ENCODE results near the gene PTPN22.

The PTPN22 gene

DNA sequence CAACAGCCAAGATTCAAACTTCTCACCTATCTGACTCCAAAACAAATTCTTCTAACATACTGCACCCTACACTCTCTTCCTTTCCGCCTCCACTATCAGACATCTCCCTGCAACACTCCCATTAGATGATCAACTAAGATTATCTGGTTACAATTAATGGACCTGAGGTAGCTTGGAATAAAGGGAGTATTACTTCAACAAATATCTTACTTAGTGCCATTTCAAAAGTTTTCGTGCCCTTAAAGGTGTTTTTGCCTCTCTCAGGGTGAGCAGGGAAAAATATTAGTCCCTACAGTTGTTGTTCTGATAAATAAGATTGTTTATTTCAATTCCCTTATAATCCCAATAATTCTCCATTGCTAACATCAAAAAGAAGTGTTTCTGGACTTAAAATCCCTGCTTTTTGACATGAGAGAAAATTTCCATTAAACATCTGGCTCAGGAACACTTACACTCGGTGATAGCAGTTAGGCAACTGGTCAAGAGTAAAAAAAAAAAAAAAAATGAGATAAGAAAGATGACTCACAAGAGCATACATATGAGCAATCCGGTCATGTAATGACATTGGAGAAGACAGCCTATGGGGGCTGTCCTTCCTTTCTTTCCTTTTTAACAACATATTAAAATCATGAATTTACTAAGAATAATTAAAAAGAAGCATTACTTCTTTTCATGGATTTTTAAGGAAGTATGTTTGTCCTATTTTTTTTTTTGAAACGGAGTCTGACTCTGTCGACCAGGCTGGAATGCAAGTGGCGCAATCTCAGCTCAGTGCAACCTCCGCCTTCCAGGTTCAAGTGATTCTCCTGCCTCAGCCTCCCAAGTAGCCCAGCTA lies 66.9 kb downstream of the PTPN22 start:
- Histone ChIP-seq H2AFZ (ENCODE audit: low read depth, low read length) (no peak overlapping the region), H3K4me1 (ENCODE audit: low read length) (peaks cover 10% of the 10 kb centered on the region), H3K9me3 (ENCODE audit: insufficient read depth, low read length) (no peaks in the 10 kb centered on the region), H3K79me2 (ENCODE audit: low read length) (peaks cover 98% of the 10 kb centered on the region), H3K9ac (ENCODE audit: low read length) (no peak overlapping the region), H3K4me3 (ENCODE audit: low read length) (no peak overlapping the region), H4K20me1 (ENCODE audit: insufficient read depth, low read length) (peaks cover 36% of the 10 kb centered on the region), H3K27ac (ENCODE audit: low read length) (no peak overlapping the region), H3K4me2 (ENCODE audit: low read length) (no peak overlapping the region), H3K36me3 (replicated peaks; ENCODE audit: low read depth, low read length) (peaks cover 8% of the 10 kb centered on the region), H3K27me3 (ENCODE audit: low read depth, low read length) (no peaks in the 10 kb centered on the region)
- TF ChIP-seq, protein P1, sequence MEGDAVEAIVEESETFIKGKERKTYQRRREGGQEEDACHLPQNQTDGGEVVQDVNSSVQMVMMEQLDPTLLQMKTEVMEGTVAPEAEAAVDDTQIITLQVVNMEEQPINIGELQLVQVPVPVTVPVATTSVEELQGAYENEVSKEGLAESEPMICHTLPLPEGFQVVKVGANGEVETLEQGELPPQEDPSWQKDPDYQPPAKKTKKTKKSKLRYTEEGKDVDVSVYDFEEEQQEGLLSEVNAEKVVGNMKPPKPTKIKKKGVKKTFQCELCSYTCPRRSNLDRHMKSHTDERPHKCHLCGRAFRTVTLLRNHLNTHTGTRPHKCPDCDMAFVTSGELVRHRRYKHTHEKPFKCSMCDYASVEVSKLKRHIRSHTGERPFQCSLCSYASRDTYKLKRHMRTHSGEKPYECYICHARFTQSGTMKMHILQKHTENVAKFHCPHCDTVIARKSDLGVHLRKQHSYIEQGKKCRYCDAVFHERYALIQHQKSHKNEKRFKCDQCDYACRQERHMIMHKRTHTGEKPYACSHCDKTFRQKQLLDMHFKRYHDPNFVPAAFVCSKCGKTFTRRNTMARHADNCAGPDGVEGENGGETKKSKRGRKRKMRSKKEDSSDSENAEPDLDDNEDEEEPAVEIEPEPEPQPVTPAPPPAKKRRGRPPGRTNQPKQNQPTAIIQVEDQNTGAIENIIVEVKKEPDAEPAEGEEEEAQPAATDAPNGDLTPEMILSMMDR (IDR thresholded peaks at IDR 0.05; ENCODE audit: low read depth, low read length), result no peak
- TF ChIP-seq EZH2phosphoT487 (IDR thresholded peaks at IDR 0.05; ENCODE audit: low read depth), result no peak

DNA sequence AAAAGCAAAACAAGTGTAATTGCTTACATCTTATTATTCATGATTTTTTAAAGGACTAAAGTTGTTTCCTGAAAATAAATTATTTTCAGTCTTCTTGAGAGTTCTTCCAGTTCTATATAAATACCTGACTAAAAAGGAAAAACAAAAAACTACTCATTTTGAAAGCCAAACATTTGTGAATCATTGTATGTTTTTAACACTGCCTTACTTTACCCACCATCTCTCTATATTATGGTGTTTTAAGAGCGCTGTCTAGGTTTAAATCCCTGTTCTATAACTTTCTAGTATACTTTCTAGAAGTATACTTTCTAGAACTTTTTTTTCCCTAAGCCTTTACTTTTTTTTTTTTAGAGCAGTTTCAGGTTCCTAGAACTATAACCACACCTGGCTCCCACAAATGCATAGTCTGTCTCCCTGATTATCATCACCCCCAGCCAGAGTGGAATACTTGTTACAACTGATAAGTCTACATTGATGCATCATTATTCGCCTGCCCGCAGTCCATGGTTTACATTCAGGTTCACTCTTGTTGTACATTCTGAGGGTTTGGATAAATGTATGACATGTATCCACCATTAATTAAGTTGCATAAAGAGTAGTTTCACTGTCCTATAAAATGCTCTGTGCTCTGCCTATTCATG lies 69.0 kb downstream of the PTPN22 start:
- Histone ChIP-seq H3K27ac (ENCODE audit: low read length) (no peak overlapping the region), H3K27me3 (ENCODE audit: low read depth, low read length) (no peaks in the 10 kb centered on the region), H3K4me3 (ENCODE audit: low read length) (no peak overlapping the region), H4K20me1 (ENCODE audit: insufficient read depth, low read length) (peaks cover 35% of the 10 kb centered on the region), H3K9ac (ENCODE audit: low read length) (no peak overlapping the region), H3K4me1 (ENCODE audit: low read length) (peaks cover 17% of the 10 kb centered on the region; the same call in 1 of the 2 replicates), H3K4me2 (ENCODE audit: low read length) (no peak overlapping the region), H3K9me3 (ENCODE audit: insufficient read depth, low read length) (no peaks in the 10 kb centered on the region), H3K36me3 (replicated peaks; ENCODE audit: low read depth, low read length) (peaks cover 4% of the 10 kb centered on the region), H2AFZ (ENCODE audit: low read depth, low read length) (no peak overlapping the region), H3K79me2 (ENCODE audit: low read length) (peaks cover 86% of the 10 kb centered on the region)
- TF ChIP-seq EZH2phosphoT487 (IDR thresholded peaks at IDR 0.05; ENCODE audit: low read depth), result no peak
- TF ChIP-seq, protein P1 (IDR thresholded peaks at IDR 0.05; ENCODE audit: low read depth, low read length), result no peak

DNA sequence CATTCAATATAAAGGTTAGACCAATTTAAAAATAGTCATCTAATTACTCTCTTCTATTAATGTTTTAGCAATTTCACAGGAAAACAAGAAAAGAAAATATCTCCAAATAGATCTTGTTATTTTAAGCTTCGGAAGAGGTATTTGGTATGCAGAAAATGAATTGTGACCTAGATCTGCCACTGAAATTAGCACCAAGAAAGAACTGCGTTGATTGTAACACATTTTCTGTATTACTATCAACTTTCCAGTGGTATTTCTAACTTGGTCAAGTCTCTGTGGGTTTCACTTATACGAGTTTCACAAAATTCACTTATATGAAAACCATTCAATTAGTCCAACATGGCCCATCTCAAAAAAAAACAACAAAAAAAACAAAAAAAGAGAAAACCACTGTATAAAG lies 71.0 kb downstream of the PTPN22 start:
- no peak for TF ChIP-seq EZH2phosphoT487 (IDR thresholded peaks at IDR 0.05; ENCODE audit: low read depth)
- TF ChIP-seq, protein P1 (IDR thresholded peaks at IDR 0.05; ENCODE audit: low read depth, low read length), result no peak
- no peaks in the 10 kb centered on the region for H3K9me3 ChIP-seq (ENCODE audit: insufficient read depth, low read length)
- H3K4me3 ChIP-seq (ENCODE audit: low read length), result no peak overlapping the region
- no peak overlapping the region for H2AFZ ChIP-seq (ENCODE audit: low read depth, low read length)
- H3K79me2 ChIP-seq (ENCODE audit: low read length), result peaks cover 66% of the 10 kb centered on the region
- H3K36me3 ChIP-seq (replicated peaks; ENCODE audit: low read depth, low read length), result peaks cover 18% of the 10 kb centered on the region
- H3K4me1 ChIP-seq (ENCODE audit: low read length), result peaks cover 19% of the 10 kb centered on the region; the same call in 1 of the 2 replicates
- peaks cover 30% of the 10 kb centered on the region for H4K20me1 ChIP-seq (ENCODE audit: insufficient read depth, low read length)
- no peak overlapping the region for H3K4me2 ChIP-seq (ENCODE audit: low read length)
- H3K9ac ChIP-seq (ENCODE audit: low read length), result no peak overlapping the region
- no peak overlapping the region for H3K27ac ChIP-seq (ENCODE audit: low read length)
- no peaks in the 10 kb centered on the region for H3K27me3 ChIP-seq (ENCODE audit: low read depth, low read length)

DNA sequence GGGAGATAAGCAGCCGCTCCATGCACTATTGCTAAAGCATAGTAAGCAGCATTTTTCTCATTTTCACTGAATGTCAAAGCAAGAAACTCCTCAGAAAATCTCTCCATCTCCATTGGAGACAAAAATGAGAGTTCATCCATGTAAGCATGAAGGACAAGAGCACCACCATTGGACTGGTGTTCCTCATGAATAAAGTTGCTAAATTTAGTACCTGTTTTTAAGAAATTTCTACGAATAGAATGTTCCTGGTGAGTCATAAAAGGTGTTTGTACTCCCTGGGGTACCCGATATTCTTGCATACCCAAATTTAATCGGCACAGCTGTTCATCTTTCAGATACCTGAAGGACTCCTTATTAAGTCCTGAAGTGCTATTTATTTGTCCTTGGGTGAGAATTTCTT lies 74.0 kb downstream of the PTPN22 start:
- Histone ChIP-seq H3K36me3 (replicated peaks; ENCODE audit: low read depth, low read length) (peaks cover 27% of the 10 kb centered on the region), H3K4me2 (ENCODE audit: low read length) (peak overlapping the region; percentile 3; the same call in 1 of the 2 replicates), H2AFZ (ENCODE audit: low read depth, low read length) (no peak overlapping the region), H4K20me1 (ENCODE audit: insufficient read depth, low read length) (peaks cover 14% of the 10 kb centered on the region), H3K9ac (ENCODE audit: low read length) (no peak overlapping the region), H3K4me1 (ENCODE audit: low read length) (peaks cover 27% of the 10 kb centered on the region), H3K79me2 (ENCODE audit: low read length) (peaks cover 46% of the 10 kb centered on the region), H3K27me3 (ENCODE audit: low read depth, low read length) (no peaks in the 10 kb centered on the region), H3K9me3 (ENCODE audit: insufficient read depth, low read length) (no peaks in the 10 kb centered on the region), H3K4me3 (ENCODE audit: low read length) (no peak overlapping the region), H3K27ac (ENCODE audit: low read length) (no peak overlapping the region)
- TF ChIP-seq EZH2phosphoT487 (IDR thresholded peaks at IDR 0.05; ENCODE audit: low read depth), result no peak
- TF ChIP-seq, protein P1 (IDR thresholded peaks at IDR 0.05; ENCODE audit: low read depth, low read length), result no peak
